CD14-positive monocyte (primary cell): ENCODE measurements around the gene SAMD14. TPM values are rescaled to one million over a fixed set of nuclear protein-coding genes. Genes with fewer than 3 reads are reported as not detected.

ENCODE experiments used
- DNase-seq, 3 donors: peaks; one replicate each; pipeline ENCODE4 v3.0.0-alpha.2; 2011 to 2022
- H2AFZ ChIP-seq: 2 replicates; pipeline ENCODE4 v1.6.0; 2012; ENCODE audit warnings: mild to moderate bottlenecking, low read depth, low read length, inconsistent platforms; ENCODE audit not compliant: insufficient read depth, poor library complexity, severe bottlenecking
- H3K27ac ChIP-seq, 2 donors: 1 replicate in 1 of 2; 2 replicates in 1 of 2; pipeline ENCODE4 v1.5.1; 2012 to 2013; ENCODE audit warnings: low read length in 2 of 2, control low read depth in 1 of 2, inconsistent platforms in 1 of 2, low read depth in 1 of 2, mild to moderate bottlenecking in 1 of 2
- H3K27me3 ChIP-seq, 2 donors: one replicate each; pipeline versions ENCODE4 v1.6.0 to v1.6.1; 2011 to 2013; ENCODE audit warnings: low read length in 2 of 2; ENCODE audit not compliant: control insufficient read depth in 2 of 2, insufficient read depth in 2 of 2
- H3K36me3 ChIP-seq, 2 donors: replicated peaks in 1 of 2; 1 replicate in 1 of 2; 2 replicates in 1 of 2; pipeline versions ENCODE4 v1.5.1 to v1.6.1; 2012 to 2013; ENCODE audit warnings: low read length in 2 of 2, control low read depth in 1 of 2, inconsistent platforms in 1 of 2, mild to moderate bottlenecking in 1 of 2; ENCODE audit not compliant: insufficient read depth in 2 of 2, control insufficient read depth in 1 of 2
- H3K4me1 ChIP-seq, 2 donors: 1 replicate in 1 of 2; 2 replicates in 1 of 2; pipeline versions ENCODE4 v1.5.1 to v1.6.1; 2012 to 2013; ENCODE audit warnings: low read length in 2 of 2, control low read depth in 1 of 2, inconsistent platforms in 1 of 2, mild to moderate bottlenecking in 1 of 2, moderate library complexity in 1 of 2; ENCODE audit not compliant: insufficient read depth in 2 of 2, control insufficient read depth in 1 of 2
- H3K4me2 ChIP-seq: replicated peaks from 2 replicates; pipeline ENCODE3; 2012; ENCODE audit warnings: low read length, moderate library complexity, mild to moderate bottlenecking; ENCODE audit not compliant: poor library complexity, severe bottlenecking; ENCODE audit errors: extremely low read depth
- H3K4me3 ChIP-seq, 3 experiments: fragments of 200-600 bp in 1 of 3; sonication (generic) in 1 of 3; replicated peaks in 1 of 3; 1 replicate in 2 of 3; 2 replicates in 1 of 3; pipeline ENCODE4 v1.5.1; 2011 to 2013; ENCODE audit warnings: low read length in 3 of 3, mild to moderate bottlenecking in 3 of 3, control low read depth in 2 of 3, low read depth in 2 of 3, inconsistent platforms in 1 of 3, moderate library complexity in 1 of 3
- H3K79me2 ChIP-seq: 2 replicates; pipeline ENCODE4 v1.6.0; 2012; ENCODE audit warnings: mild to moderate bottlenecking, control low read depth, inconsistent platforms, low read length, moderate library complexity; ENCODE audit not compliant: insufficient read depth
- H3K9ac ChIP-seq: 2 replicates; pipeline ENCODE4 v1.6.0; 2017; ENCODE audit warnings: low read length, mild to moderate bottlenecking; ENCODE audit not compliant: insufficient read depth, poor library complexity, severe bottlenecking
- H3K9me3 ChIP-seq, 2 donors: replicated peaks in 1 of 2; 1 replicate in 1 of 2; 2 replicates in 1 of 2; pipeline versions ENCODE4 v1.5.1 to v1.6.1; 2012 to 2013; ENCODE audit warnings: low read length in 2 of 2, control low read depth in 1 of 2; ENCODE audit not compliant: control insufficient read depth in 1 of 2, insufficient read depth in 1 of 2
- H4K20me1 ChIP-seq: 2 replicates; pipeline ENCODE4 v1.6.0; 2012; ENCODE audit warnings: mild to moderate bottlenecking, low read length, control low read depth, moderate library complexity; ENCODE audit not compliant: insufficient read depth
- H3K27ac Mint-ChIP-seq, 7 donors: one replicate each; pipeline ENCODE4 v1.8.0; 2020; ENCODE audit warnings: mild to moderate bottlenecking in 7 of 7, mixed read lengths in 7 of 7, moderate library complexity in 6 of 7, inconsistent platforms in 2 of 7
- H3K27me3 Mint-ChIP-seq, 3 donors: one replicate each; pipeline ENCODE4 v1.8.0; 2021 to 2022; ENCODE audit warnings: low read depth in 3 of 3, mild to moderate bottlenecking in 3 of 3, mixed read lengths in 3 of 3, moderate library complexity in 3 of 3, inconsistent platforms in 1 of 3
- H3K36me3 Mint-ChIP-seq, 2 donors: one replicate each; pipeline ENCODE4 v1.8.0; 2020; ENCODE audit warnings: mixed read lengths in 2 of 2, inconsistent platforms in 1 of 2, mild to moderate bottlenecking in 1 of 2
- H3K4me1 Mint-ChIP-seq: one replicate; pipeline ENCODE4 v1.8.0; 2020; ENCODE audit warnings: mild to moderate bottlenecking, mixed read lengths
- H3K4me3 Mint-ChIP-seq, 2 donors: one replicate each; pipeline ENCODE4 v1.8.0; 2020; ENCODE audit warnings: mild to moderate bottlenecking in 2 of 2, mixed read lengths in 2 of 2, moderate library complexity in 1 of 2
- H3K9me3 Mint-ChIP-seq, 7 donors: one replicate each; pipeline ENCODE4 v1.8.0; 2020 to 2022; ENCODE audit warnings: mixed read lengths in 7 of 7, mild to moderate bottlenecking in 6 of 7, moderate library complexity in 6 of 7, inconsistent platforms in 2 of 7
- WGBS: methylation state at CpG from one replicate; pipeline ENCODE4 v1.1.5; 2013; ENCODE audit warnings: missing lambda C conversion rate; ENCODE audit not compliant: insufficient coverage; 5-methylcytosine and 5-hydroxymethylcytosine counted together
- intact Hi-C, 2 donors: fragments of 100-400 bp; cut with micrococcal nuclease; formaldehyde crosslinking; loops; one replicate each; pipeline versions ENCODE4 v1.15.0 to v1.15.1; 2023
- polyA plus RNA-seq, 3 donors: library from polyadenylated mRNA; depleted of rRNA in 1 of 3; unstranded in 2 of 3; stranded (reverse) in 1 of 3; fragments of 300-500 nt in 2 of 3; fragments of >200 nt in 1 of 3; fragmentation: Illumina TruSeq in 2 of 3; gene quantifications; 1 replicate in 2 of 3; 2 replicates in 1 of 3; pipeline ENCODE4 v1.2.3, GENCODE V29; 2012 to 2021
- TF ChIP-seq, protein P1 (sequence below): fragments of 200-600 bp; IDR thresholded peaks from one replicate; pipeline ENCODE4 v1.8.0; 2022; ENCODE audit warnings: antibody characterized with exemption, mild to moderate bottlenecking

SAMD14 gene
- polyA plus RNA-seq, 3 donors: 0.09 TPM; not detected in 2

DNA sequence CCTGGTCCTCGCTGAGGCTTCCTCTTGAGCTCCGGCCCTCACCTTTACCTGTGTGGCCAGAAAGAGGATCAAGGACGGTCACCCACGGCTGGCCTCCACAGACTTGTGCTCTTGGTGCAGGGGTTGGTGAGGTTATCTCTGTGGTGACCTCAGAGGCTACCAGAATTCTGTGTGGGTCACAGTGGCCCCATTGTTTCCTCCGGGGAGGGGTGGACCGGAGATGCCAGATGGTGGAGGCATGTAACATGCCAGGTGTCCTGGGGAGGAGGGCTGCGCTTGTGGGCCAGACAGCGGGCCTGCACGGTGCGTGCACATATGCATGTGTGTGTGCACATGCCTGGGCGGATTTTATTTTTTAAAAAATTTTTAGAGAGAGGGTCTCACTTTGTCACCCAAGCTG lies 42.2 kb upstream of the SAMD14 start:
- WGBS: 98% methylated on average over 10 of the region's 11 CpGs
- peaks cover 6 to 20% (median 10%) of the 10 kb centered on the region in 3 donors for H3K27me3 Mint-ChIP-seq
- peaks cover 0 to 3% of the 10 kb centered on the region in 2 donors for H3K27me3 ChIP-seq
- H3K4me1 Mint-ChIP-seq: peaks cover 9% of the 10 kb centered on the region
- H3K27ac ChIP-seq: no peak overlapping the region
- H3K9me3 ChIP-seq: no peaks in the 10 kb centered on the region
- H3K36me3 ChIP-seq: no peaks in the 10 kb centered on the region
- no peak overlapping the region for H3K9ac ChIP-seq
- peaks cover 4 to 5% of the 10 kb centered on the region in 2 donors for H3K4me1 ChIP-seq
- no peak overlapping the region for H3K4me2 ChIP-seq
- no peak overlapping the region for H2AFZ ChIP-seq
- TF ChIP-seq, protein P1, sequence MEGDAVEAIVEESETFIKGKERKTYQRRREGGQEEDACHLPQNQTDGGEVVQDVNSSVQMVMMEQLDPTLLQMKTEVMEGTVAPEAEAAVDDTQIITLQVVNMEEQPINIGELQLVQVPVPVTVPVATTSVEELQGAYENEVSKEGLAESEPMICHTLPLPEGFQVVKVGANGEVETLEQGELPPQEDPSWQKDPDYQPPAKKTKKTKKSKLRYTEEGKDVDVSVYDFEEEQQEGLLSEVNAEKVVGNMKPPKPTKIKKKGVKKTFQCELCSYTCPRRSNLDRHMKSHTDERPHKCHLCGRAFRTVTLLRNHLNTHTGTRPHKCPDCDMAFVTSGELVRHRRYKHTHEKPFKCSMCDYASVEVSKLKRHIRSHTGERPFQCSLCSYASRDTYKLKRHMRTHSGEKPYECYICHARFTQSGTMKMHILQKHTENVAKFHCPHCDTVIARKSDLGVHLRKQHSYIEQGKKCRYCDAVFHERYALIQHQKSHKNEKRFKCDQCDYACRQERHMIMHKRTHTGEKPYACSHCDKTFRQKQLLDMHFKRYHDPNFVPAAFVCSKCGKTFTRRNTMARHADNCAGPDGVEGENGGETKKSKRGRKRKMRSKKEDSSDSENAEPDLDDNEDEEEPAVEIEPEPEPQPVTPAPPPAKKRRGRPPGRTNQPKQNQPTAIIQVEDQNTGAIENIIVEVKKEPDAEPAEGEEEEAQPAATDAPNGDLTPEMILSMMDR: no peak
- no peaks in the 10 kb centered on the region for H3K36me3 Mint-ChIP-seq
- peaks cover 0 to 1% (median 0%) of the 10 kb centered on the region in 7 donors for H3K9me3 Mint-ChIP-seq
- no peaks in the 10 kb centered on the region for H4K20me1 ChIP-seq
- H3K4me3 Mint-ChIP-seq: no peak overlapping the region
- no peaks in the 10 kb centered on the region for H3K79me2 ChIP-seq
- no peak overlapping the region for H3K4me3 ChIP-seq
- intact Hi-C loops: no loop called here
- no peak overlapping the region for H3K27ac Mint-ChIP-seq
- no peak for DNase-seq

DNA sequence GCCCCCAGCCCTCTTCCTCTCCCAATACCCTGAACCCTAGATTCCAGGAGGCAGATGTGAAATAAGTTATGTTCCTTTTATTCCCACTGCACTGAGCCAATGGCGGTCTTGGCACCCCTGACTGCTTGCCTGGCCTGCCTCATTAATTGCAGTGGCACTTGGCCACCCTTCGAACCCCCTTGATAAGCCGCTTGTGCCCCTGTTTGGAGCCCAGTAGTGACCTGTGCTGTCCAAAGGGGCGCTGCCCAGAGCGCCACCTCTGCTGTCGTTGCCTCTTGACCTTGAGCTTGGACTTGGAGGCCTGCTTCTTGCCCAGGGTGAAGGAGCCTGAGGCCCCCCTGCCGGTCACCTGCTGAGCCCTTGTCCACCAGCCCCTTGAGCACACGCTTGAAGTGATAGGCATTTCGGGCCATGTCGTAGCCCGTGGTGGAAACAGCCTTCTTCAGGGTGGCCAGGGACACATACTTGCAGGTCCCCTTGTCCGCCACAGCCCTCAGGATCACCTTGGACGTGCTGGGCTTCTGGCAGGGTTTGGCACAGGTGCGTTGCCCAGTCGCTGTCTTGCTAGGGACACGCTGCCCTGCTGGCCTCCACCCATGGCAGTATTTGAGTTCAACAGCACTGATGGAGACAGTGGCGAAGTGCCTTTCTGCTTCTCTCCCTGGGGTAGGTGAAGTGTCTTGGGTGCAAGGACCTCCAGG lies 41.6 kb upstream of the SAMD14 start:
- Histone ChIP-seq H2AFZ (no peak overlapping the region), H3K36me3 (no peaks in the 10 kb centered on the region), H3K27me3 (peaks cover 0 to 3% of the 10 kb centered on the region in 2 donors), H3K9ac (no peak overlapping the region), H3K4me2 (no peak overlapping the region), H3K4me3 (no peak overlapping the region), H3K27ac (no peak overlapping the region), H3K79me2 (no peaks in the 10 kb centered on the region), H3K9me3 (no peaks in the 10 kb centered on the region), H3K4me1 (peaks cover 4 to 5% of the 10 kb centered on the region in 2 donors), H4K20me1 (no peaks in the 10 kb centered on the region)
- Mint-ChIP-seq H3K27ac (no peak overlapping the region), H3K27me3 (peaks cover 6 to 19% (median 9%) of the 10 kb centered on the region in 3 donors), H3K4me3 (no peak overlapping the region), H3K9me3 (peaks cover 0 to 1% (median 0%) of the 10 kb centered on the region in 7 donors), H3K4me1 (peaks cover 9% of the 10 kb centered on the region), H3K36me3 (no peaks in the 10 kb centered on the region)
- intact Hi-C loops: no loop called here
- WGBS: 95% methylated on average over 15 of the region's 17 CpGs
- no peak for DNase-seq
- TF ChIP-seq, protein P1: no peak
